ENCODE results near the gene NFYC.

NFYC gene

GRCh38 chr1:40783001-40783905 is 91.7 kb downstream of the NFYC start, which contains the start of gene KCNQ4:
Gene KCNQ4 (plus strand): TSS chr1:40783787. CDS start chr1:40784094, 307 bp downstream.
- no peak for DNase-seq

GRCh38 chr1:40784141-40784770 is 92.8 kb downstream of the NFYC start:
- no peak for DNase-seq

GRCh38 chr1:40784771-40785151 is 93.3 kb downstream of the NFYC start:
- no peak for DNase-seq

GRCh38 chr1:40785446-40785845 is 93.9 kb downstream of the NFYC start:
- DNase-seq: no peak

- DNase-seq: no peak
Observed at GRCh38 chr1:40786171-40786994, 94.9 kb downstream of the NFYC start.

GRCh38 chr1:40786995-40787705 is 95.6 kb downstream of the NFYC start:
- no peak for DNase-seq

- DNase-seq: no peak
Observed at GRCh38 chr1:40787737-40788560, 96.4 kb downstream of the NFYC start.

- DNase-seq: no peak
Observed at GRCh38 chr1:40788561-40789341, 97.2 kb downstream of the NFYC start.

- DNase-seq: no peak
Observed at GRCh38 chr1:40789342-40789598, 97.8 kb downstream of the NFYC start.

- no peak for DNase-seq
Observed at GRCh38 chr1:40789661-40790430, 98.3 kb downstream of the NFYC start.

GRCh38 chr1:40792036-40792435 is 100.5 kb downstream of the NFYC start:
- no peak for DNase-seq

- no peak for DNase-seq
Observed at GRCh38 chr1:40793617-40794016, 102.1 kb downstream of the NFYC start.

- no peak for DNase-seq
Observed at GRCh38 chr1:40794048-40794447, 102.5 kb downstream of the NFYC start.

GRCh38 chr1:40794974-40795715 is 103.6 kb downstream of the NFYC start:
- no peak for DNase-seq

- no peak for DNase-seq
Observed at GRCh38 chr1:40795811-40796586, 104.5 kb downstream of the NFYC start.

- no peak for DNase-seq
Observed at GRCh38 chr1:40796939-40797667, 105.6 kb downstream of the NFYC start.

GRCh38 chr1:40797668-40798010 is 106.1 kb downstream of the NFYC start:
- DNase-seq: no peak
